IPS-NIHi11 (cell line): ENCODE data around the gene KLHL29.

ENCODE experiments used
- DNase-seq: peaks from one replicate; pipeline ENCODE4 v3.0.0; 2012; ENCODE audit warnings: mixed read lengths, low spot score

KLHL29 gene

GRCh38 chr2:23422089-23423061 lies 37.4 kb downstream of the KLHL29 start:
- no peak for DNase-seq

DNA sequence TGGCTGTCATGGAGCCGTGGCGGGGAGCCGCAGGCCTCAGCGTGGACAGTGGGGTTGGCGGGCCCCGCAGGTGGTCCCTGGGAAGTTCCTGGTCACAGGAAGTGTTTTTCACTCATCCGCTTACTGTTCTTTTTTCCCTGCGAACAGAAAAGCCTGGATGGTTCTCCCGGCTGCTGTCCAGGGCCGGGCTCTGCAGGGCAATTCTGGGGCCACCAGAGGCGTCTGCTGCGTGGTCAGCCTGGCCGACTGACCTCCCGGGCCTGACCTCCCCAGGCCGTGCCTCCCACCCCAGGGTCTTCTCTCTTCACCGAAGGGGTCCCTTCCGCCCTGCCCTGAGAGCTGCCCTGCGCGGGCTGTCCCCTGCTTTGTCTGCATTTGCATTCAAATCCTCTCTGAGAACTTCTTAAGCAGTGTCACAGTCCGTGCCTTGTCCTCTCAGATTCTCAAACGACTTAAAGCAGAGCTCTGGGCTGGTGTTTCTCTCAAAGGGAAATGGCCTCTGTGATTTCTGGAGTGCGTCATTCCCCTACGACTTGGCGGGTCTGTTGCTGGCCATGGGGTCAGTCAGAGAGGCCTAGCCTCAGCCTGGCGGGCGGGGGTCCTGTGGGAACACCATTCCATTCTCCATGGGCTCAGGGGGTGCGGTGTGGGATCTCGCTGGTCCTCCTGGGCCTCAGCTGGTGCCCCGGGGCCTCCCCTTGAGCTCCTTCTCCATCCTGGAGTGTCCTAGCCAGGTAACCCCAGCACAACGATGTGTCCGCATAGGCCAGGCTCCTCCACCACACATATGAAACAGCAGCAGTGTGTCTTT lies 38.3 kb downstream of the KLHL29 start:
- DNase-seq, result no peak

- DNase-seq, result no peak
These were observed 39.1 kb downstream of the KLHL29 start for GRCh38 chr2:23423873-23424680.

DNA sequence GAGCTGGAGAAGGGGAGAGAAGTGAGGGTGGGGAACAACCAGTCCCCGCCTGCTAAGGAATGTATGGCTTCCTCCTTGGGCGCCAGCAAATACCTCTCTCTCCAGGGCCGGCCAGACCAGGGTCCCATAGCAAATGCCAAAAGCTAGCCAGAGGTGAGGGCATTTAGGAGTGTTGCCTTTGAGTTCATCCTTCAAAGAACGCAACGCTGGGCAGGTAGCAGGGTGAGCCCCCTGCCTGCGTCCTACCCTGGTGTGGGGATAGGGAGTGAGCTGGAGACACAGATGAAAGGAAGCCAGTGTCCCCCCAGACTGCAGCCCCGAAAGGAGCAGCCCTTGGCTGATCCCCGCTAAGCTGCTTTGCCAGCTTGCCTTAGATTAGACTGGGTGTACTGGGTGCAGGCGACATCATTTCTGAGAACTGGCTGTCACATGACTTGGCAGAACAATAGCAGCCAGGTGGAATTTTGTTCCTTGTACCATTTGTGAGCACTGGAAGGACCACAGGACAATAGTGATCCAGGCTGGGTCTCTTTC lies 40.4 kb downstream of the KLHL29 start:
- no peak for DNase-seq

GRCh38 chr2:23425885-23426262 lies 40.9 kb downstream of the KLHL29 start:
- DNase-seq, result no peak

DNA sequence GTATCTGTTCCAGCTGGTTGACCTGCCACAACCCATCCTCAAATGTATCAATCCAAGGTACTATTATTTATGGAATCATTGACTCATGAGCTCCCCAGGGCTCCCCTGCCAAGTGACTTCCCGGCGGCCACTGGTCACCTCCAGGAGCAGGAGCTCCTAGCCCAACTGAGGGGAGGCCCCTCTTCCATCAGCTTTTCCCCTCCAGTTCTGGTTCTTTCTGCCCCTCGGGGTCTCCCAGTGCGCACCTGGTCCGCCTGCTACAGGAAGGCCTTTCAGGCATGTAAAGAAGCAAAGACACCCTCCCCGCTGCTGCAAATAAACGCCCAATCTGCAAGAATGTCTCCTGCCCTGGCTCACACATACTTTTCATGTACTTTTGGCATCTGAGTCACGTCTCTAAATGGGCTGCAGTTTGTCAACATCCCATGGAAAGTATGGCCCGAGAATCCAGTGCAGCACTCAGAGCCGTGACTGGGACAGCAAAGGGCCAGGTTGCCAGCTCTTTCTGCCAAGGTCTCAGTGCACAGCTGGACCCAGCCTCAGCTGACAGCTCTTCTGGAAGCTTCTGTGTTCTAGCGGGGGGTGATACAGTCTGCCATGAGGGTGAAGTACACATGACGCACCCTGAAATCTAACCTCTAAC lies 41.4 kb downstream of the KLHL29 start:
- DNase-seq, result no peak

GRCh38 chr2:23427350-23427749 lies 42.4 kb downstream of the KLHL29 start:
- no peak for DNase-seq

- DNase-seq, result no peak
These were observed 43.0 kb downstream of the KLHL29 start for GRCh38 chr2:23427976-23428375.

DNA sequence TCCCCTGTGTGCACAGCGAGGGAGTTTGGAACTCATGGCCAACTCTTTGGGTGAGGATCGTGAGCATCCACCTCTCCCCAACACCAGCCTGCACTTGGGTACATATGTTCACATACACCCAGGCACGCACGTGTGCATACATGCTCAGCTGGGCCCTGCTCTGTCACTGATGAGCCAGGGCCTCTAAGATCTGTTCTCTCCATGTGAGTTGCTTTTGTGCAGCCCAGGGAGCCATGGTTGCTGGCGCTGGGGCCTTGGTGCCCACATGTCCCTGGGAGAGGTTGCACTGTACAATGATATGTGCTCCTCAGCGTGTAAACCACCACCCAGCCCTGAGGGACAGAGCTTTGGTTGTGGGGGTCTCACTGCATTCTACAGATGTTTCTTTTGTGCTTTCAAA lies 44.1 kb downstream of the KLHL29 start:
- DNase-seq, result no peak

DNA sequence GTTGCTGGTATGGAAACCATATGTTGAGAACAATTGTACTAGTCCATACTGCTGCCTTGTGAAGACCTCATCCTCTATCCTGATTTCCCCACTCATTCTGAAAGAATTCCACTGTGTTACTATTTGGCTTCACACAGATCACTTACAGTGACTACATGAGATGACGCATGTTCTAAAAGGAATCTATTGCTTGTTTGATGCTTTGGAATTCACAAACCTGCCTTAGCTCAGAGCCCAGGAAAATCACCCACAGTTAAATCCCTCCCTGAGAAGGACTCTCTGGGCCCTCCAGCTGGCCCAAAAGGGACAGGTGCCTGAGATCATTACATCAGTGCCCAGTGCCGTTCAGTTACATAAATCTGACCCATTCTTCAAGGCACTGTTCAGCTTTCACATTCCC lies 45.3 kb downstream of the KLHL29 start:
- DNase-seq, result no peak

DNA sequence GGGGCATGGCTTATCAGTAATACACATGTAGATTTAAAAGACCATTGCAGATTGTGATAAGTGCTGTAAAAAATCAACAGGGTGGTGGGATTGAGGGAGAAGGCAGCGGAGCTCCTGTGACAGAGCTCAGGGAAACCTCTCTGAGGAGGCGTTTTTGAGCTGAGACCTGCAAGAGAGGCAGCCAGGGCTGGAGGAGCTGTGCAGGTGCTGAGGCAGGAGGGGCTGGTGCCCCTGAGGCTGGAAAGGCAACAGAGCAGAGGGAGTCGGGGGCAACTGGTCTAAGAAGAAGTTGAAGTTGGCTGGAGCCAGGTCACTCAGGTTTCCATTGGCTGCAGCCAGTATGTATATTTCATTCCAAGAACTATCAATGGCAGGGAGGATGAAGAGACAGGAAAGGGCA lies 47.6 kb downstream of the KLHL29 start:
- DNase-seq, result no peak

GRCh38 chr2:23433282-23433681 lies 48.3 kb downstream of the KLHL29 start:
- DNase-seq, result no peak

DNA sequence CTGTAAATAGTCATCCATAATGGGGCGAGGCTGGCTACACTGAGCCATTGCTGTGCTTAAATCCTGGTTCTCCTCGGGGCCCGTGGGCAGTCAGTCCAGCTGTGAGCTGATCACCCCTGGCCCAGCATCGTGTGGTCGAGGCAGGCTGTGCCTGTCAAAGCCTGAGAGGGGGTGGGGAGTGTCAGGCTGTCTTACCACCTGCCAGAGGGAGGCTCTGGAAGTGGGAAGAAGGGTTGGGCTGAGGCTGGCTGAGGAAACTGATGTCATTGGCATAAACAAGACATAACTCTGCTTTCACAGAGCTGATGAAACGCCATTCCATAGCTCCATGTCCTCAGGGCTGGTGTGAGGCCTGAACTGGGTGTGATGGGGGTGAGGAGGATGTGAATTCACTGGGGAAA lies 49.7 kb downstream of the KLHL29 start:
- no peak for DNase-seq

DNA sequence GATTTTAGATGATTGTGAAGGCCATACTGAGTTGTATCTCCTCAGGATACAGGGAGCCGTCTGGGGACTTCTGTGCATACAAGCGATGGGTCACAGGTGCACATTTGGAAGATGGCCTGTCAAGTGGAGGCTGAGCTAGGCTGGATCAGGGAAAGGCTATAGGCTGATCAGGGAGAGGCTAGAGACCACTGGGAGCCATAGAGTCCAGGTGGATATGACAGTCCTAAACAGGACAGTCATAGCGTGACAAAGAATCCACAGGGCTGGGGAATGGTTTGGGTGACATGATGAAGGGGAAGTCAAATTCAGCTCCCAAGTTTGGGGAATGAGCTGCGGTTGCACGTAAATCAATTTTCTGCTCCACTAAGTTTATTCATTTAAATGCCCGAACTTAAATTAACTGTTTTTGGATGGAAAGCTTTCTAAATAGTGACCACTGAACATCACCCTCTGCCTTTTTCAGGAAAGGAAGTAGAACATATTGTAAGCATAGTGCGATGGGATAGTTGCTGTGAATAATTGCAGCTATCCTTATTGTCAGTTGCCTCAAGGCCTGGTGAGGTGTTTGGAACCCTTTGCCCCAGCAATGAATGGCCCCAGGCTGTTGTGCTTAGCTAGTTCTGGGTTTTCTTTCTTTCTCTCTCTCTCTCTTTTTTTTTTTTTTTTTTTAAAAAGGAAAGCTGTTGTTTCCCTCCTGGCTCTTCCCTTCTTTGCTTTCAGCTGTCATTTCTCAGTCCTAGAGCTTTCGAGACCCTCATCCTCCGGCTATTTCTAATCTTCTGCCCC lies 50.5 kb downstream of the KLHL29 start:
- DNase-seq, result no peak

GRCh38 chr2:23436346-23437098 lies 51.5 kb downstream of the KLHL29 start:
- no peak for DNase-seq

- no peak for DNase-seq
These were observed 56.4 kb downstream of the KLHL29 start for GRCh38 chr2:23441414-23441813.

DNA sequence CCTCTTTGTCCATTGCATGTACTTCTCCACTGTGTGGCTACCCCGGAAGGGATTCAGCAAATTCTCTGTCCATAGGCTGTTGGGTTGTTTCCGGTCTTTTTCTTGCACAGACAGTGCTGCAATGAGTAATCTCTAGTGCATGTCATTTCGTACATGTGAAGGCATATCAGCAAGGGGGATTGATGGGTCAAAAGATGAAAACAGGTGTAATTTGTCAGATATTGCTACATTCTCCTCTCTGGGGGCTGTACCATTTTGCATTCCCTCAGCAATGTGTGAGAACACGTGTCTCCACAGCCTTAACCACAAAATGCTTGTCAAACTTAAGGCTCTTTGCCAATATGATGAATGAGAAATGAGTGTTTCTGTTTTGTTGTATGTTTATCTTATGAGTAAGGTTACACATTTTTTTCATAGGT lies 60.5 kb downstream of the KLHL29 start:
- no peak for DNase-seq

- DNase-seq, result no peak
These were observed 61.9 kb downstream of the KLHL29 start for GRCh38 chr2:23446916-23447315.

- DNase-seq, result no peak
These were observed 62.4 kb downstream of the KLHL29 start for GRCh38 chr2:23447405-23447804.

- DNase-seq, result no peak
These were observed 63.9 kb downstream of the KLHL29 start for GRCh38 chr2:23448906-23449305.
